HEK293 (cell line): Measurements from ENCODE around the gene CHM.

Source experiments
- CTCF ChIA-PET: fragments of 350-600 bp; formaldehyde crosslinking; extraction: SDS; loops from one replicate; lab custom pipeline; 2021; ENCODE audit warnings: antibody characterized with exemption; lab: Yijun Ruan, JAX
- POLR2A ChIA-PET: fragments of 300-600 bp; formaldehyde crosslinking; extraction: SDS; loops from one replicate; lab custom pipeline; 2020; ENCODE audit warnings: antibody characterized with exemption, inconsistent platforms; lab: Yijun Ruan, JAX
- H3K27ac ChIP-seq: fragments of 200-500 bp; sonication (Bioruptor generic); 2 replicates; pipeline ENCODE4 v1.5.1; 2014; ENCODE audit warnings: low read depth, low read length, control low read depth, inconsistent platforms; ENCODE audit errors: extremely low read depth
- H3K36me3 ChIP-seq, 2 experiments: fragments of 200-500 bp in 1 of 2; sonication (Bioruptor generic) in 1 of 2; 1 replicate in 1 of 2; 2 replicates in 1 of 2; pipeline ENCODE4 v1.5.1; 2014 to 2017; ENCODE audit warnings: inconsistent platforms in 2 of 2, low read length in 2 of 2; ENCODE audit not compliant: control insufficient read depth in 2 of 2, insufficient read depth in 1 of 2
- H3K4me1 ChIP-seq: fragments of 200-500 bp; sonication (Bioruptor generic); 2 replicates; pipeline ENCODE4 v1.5.1; 2014; ENCODE audit warnings: mild to moderate bottlenecking, low read length, inconsistent platforms; ENCODE audit not compliant: control insufficient read depth, insufficient read depth
- H3K4me3 ChIP-seq: 2 replicates; pipeline ENCODE4 v1.5.1; 2011; ENCODE audit warnings: low read depth, mild to moderate bottlenecking, control low read depth, low read length, moderate library complexity
- H3K9me3 ChIP-seq: fragments of 200-500 bp; sonication (Bioruptor generic); 2 replicates; pipeline ENCODE4 v1.5.1; 2014; ENCODE audit warnings: low read depth, low read length, inconsistent platforms; ENCODE audit not compliant: control insufficient read depth, insufficient read depth
- YY2 ChIP-seq: fragments of 450-650 bp; formaldehyde crosslinking; IDR thresholded peaks from 2 replicates; pipeline ENCODE4 v1.5.1; 2016; ENCODE audit warnings: missing biosample characterization, missing genetic modification characterization
- ZNF202 ChIP-seq: fragments of 450-650 bp; formaldehyde crosslinking; IDR thresholded peaks from 2 replicates; pipeline ENCODE4 v1.5.1; 2016; ENCODE audit warnings: missing biosample characterization, missing genetic modification characterization, borderline replicate concordance
- ZNF292 ChIP-seq: fragments of 450-650 bp; formaldehyde crosslinking; IDR thresholded peaks from 2 replicates; pipeline ENCODE4 v1.5.1; 2016; ENCODE audit warnings: low read depth, missing biosample characterization, missing genetic modification characterization, borderline replicate concordance
- ZNF37A ChIP-seq: fragments of 450-650 bp; IDR thresholded peaks from 2 replicates; pipeline ENCODE4 v1.5.1; 2018; ENCODE audit warnings: missing biosample characterization, missing genetic modification characterization
- ZNF426 ChIP-seq: fragments of 450-650 bp; formaldehyde crosslinking; IDR thresholded peaks from 2 replicates; pipeline ENCODE4 v1.5.1; 2017; ENCODE audit warnings: missing biosample characterization, missing genetic modification characterization, mild to moderate bottlenecking, inconsistent platforms, moderate library complexity
- ZNF623 ChIP-seq: fragments of 450-650 bp; formaldehyde crosslinking; IDR thresholded peaks from 2 replicates; pipeline ENCODE4 v1.5.1; 2016; ENCODE audit warnings: missing biosample characterization, missing genetic modification characterization
- ZNF626 ChIP-seq: fragments of 450-650 bp; sonication (Bioruptor Pico); formaldehyde crosslinking; IDR thresholded peaks from 2 replicates; pipeline ENCODE4 v1.5.1; 2018; ENCODE audit warnings: missing biosample characterization, missing genetic modification characterization, inconsistent platforms
- ZNF776 ChIP-seq: fragments of 450-650 bp; formaldehyde crosslinking; IDR thresholded peaks from 2 replicates; pipeline ENCODE4 v1.5.0; 2017; ENCODE audit warnings: missing biosample characterization, missing genetic modification characterization, borderline replicate concordance
- ZSCAN16 ChIP-seq: fragments of 450-650 bp; formaldehyde crosslinking; IDR thresholded peaks from 2 replicates; pipeline ENCODE4 v1.5.1; 2016; ENCODE audit warnings: missing biosample characterization, missing genetic modification characterization
- TF ChIP-seq, protein P1 (sequence below): fragments of 450-650 bp; formaldehyde crosslinking; conservative IDR thresholded peaks from 2 replicates; pipeline ENCODE4 v1.5.1; 2016; ENCODE audit warnings: low read depth, missing biosample characterization, missing genetic modification characterization
- TF ChIP-seq, protein P2 (sequence below): fragments of 450-650 bp; formaldehyde crosslinking; IDR thresholded peaks from 2 replicates; pipeline ENCODE4 v1.5.1; 2016; ENCODE audit warnings: missing biosample characterization, missing genetic modification characterization, low read depth
- TF ChIP-seq, protein P3 (sequence below): fragments of 450-650 bp; formaldehyde crosslinking; IDR thresholded peaks from 2 replicates; pipeline ENCODE4 v1.5.1; 2016; ENCODE audit warnings: missing biosample characterization, missing genetic modification characterization
- TF ChIP-seq, protein P4 (sequence below): fragments of 450-650 bp; formaldehyde crosslinking; IDR thresholded peaks from 2 replicates; pipeline ENCODE4 v1.5.1; 2016; ENCODE audit warnings: missing biosample characterization, missing genetic modification characterization, borderline replicate concordance
- TF ChIP-seq, protein P5 (sequence below): fragments of 450-650 bp; formaldehyde crosslinking; IDR thresholded peaks from 2 replicates; pipeline ENCODE4 v1.5.1; 2016; ENCODE audit warnings: missing biosample characterization, missing genetic modification characterization
- TF ChIP-seq, protein P6 (sequence below): fragments of 450-650 bp; formaldehyde crosslinking; IDR thresholded peaks from 2 replicates; pipeline ENCODE4 v1.5.1; 2017; ENCODE audit warnings: missing biosample characterization, missing genetic modification characterization
- TF ChIP-seq, protein P7 (sequence below): fragments of 450-650 bp; formaldehyde crosslinking; IDR thresholded peaks from 2 replicates; pipeline ENCODE4 v1.5.1; 2017; ENCODE audit warnings: missing biosample characterization, missing genetic modification characterization

The CHM gene

DNA sequence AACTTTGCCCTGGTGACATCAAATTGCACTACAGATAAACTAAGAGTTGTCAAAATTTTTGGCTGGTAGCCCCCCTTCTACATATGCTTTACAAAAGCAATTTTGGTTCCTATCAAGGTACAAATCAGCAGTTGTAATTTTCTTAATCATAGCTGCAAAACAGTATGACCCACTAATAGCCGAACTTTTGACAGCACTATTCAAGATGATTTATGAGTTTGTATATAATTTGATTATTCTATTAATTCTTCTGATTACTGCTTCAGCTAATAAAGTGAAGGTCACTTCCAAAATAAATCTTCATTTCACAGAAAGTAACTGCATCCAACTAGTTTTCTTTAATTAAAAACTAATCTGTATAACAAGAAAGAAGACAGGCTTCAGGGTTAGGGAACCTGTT, 119.6 kb downstream of the CHM start (continued):
- TF ChIP-seq, protein P1, sequence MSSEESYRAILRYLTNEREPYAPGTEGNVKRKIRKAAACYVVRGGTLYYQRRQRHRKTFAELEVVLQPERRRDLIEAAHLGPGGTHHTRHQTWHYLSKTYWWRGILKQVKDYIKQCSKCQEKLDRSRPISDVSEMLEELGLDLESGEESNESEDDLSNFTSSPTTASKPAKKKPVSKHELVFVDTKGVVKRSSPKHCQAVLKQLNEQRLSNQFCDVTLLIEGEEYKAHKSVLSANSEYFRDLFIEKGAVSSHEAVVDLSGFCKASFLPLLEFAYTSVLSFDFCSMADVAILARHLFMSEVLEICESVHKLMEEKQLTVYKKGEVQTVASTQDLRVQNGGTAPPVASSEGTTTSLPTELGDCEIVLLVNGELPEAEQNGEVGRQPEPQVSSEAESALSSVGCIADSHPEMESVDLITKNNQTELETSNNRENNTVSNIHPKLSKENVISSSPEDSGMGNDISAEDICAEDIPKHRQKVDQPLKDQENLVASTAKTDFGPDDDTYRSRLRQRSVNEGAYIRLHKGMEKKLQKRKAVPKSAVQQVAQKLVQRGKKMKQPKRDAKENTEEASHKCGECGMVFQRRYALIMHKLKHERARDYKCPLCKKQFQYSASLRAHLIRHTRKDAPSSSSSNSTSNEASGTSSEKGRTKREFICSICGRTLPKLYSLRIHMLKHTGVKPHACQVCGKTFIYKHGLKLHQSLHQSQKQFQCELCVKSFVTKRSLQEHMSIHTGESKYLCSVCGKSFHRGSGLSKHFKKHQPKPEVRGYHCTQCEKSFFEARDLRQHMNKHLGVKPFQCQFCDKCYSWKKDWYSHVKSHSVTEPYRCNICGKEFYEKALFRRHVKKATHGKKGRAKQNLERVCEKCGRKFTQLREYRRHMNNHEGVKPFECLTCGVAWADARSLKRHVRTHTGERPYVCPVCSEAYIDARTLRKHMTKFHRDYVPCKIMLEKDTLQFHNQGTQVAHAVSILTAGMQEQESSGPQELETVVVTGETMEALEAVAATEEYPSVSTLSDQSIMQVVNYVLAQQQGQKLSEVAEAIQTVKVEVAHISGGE (tag by site-specific recombination), result no peak

DNA sequence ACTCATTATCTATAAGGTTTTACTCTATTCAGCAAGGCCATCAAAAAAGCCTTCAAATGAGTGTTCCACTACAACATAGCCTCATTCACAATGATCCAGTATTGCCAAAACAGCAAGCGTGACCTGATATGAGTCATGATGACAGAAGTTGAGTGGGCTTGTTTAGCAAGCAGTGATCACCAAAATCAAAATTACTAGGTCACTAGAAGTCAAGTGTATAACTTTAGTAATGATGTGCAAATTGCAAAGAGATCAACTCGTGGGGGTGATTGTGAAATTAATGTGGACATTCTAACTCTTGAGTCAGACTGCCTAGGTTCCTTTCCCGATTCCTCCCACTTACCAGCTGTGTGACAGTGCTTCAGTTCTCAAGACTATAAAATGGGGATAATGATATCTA, 124.5 kb downstream of the CHM start:
- no peak overlapping the region for H3K4me3 ChIP-seq
- no peaks in the 10 kb centered on the region for H3K9me3 ChIP-seq
- H3K4me1 ChIP-seq, result no peaks in the 10 kb centered on the region
- ChIA-PET POLR2A (no interaction called here), CTCF (no interaction called here)
- no peaks in the 10 kb centered on the region for H3K36me3 ChIP-seq
- no peak for TF ChIP-seq ZNF292
- TF ChIP-seq, protein P2, sequence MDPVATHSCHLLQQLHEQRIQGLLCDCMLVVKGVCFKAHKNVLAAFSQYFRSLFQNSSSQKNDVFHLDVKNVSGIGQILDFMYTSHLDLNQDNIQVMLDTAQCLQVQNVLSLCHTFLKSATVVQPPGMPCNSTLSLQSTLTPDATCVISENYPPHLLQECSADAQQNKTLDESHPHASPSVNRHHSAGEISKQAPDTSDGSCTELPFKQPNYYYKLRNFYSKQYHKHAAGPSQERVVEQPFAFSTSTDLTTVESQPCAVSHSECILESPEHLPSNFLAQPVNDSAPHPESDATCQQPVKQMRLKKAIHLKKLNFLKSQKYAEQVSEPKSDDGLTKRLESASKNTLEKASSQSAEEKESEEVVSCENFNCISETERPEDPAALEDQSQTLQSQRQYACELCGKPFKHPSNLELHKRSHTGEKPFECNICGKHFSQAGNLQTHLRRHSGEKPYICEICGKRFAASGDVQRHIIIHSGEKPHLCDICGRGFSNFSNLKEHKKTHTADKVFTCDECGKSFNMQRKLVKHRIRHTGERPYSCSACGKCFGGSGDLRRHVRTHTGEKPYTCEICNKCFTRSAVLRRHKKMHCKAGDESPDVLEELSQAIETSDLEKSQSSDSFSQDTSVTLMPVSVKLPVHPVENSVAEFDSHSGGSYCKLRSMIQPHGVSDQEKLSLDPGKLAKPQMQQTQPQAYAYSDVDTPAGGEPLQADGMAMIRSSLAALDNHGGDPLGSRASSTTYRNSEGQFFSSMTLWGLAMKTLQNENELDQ, result no peak
- TF ChIP-seq, protein P1 (tag by site-specific recombination), result no peak
- TF ChIP-seq, protein P3, sequence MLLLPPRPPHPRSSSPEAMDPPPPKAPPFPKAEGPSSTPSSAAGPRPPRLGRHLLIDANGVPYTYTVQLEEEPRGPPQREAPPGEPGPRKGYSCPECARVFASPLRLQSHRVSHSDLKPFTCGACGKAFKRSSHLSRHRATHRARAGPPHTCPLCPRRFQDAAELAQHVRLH (tag by site-specific recombination), result no peak
- no peak for TF ChIP-seq ZNF202 (tag by site-specific recombination)
- TF ChIP-seq, protein P4, sequence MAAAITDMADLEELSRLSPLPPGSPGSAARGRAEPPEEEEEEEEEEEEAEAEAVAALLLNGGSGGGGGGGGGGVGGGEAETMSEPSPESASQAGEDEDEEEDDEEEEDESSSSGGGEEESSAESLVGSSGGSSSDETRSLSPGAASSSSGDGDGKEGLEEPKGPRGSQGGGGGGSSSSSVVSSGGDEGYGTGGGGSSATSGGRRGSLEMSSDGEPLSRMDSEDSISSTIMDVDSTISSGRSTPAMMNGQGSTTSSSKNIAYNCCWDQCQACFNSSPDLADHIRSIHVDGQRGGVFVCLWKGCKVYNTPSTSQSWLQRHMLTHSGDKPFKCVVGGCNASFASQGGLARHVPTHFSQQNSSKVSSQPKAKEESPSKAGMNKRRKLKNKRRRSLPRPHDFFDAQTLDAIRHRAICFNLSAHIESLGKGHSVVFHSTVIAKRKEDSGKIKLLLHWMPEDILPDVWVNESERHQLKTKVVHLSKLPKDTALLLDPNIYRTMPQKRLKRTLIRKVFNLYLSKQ (tag by site-specific recombination), result no peak
- TF ChIP-seq ZNF626 (tag by site-specific recombination), result no peak
- TF ChIP-seq ZSCAN16 (tag by site-specific recombination), result no peak
- TF ChIP-seq ZNF776 (tag by site-specific recombination), result no peak
- TF ChIP-seq YY2 (tag by site-specific recombination), result no peak
- TF ChIP-seq, protein P5, sequence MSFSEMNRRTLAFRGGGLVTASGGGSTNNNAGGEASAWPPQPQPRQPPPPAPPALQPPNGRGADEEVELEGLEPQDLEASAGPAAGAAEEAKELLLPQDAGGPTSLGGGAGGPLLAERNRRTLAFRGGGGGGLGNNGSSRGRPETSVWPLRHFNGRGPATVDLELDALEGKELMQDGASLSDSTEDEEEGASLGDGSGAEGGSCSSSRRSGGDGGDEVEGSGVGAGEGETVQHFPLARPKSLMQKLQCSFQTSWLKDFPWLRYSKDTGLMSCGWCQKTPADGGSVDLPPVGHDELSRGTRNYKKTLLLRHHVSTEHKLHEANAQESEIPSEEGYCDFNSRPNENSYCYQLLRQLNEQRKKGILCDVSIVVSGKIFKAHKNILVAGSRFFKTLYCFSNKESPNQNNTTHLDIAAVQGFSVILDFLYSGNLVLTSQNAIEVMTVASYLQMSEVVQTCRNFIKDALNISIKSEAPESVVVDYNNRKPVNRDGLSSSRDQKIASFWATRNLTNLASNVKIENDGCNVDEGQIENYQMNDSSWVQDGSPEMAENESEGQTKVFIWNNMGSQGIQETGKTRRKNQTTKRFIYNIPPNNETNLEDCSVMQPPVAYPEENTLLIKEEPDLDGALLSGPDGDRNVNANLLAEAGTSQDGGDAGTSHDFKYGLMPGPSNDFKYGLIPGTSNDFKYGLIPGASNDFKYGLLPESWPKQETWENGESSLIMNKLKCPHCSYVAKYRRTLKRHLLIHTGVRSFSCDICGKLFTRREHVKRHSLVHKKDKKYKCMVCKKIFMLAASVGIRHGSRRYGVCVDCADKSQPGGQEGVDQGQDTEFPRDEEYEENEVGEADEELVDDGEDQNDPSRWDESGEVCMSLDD, result no peak
- TF ChIP-seq ZNF426, result no peak
- TF ChIP-seq ZNF623 (tag by site-specific recombination), result no peak
- TF ChIP-seq, protein P6, sequence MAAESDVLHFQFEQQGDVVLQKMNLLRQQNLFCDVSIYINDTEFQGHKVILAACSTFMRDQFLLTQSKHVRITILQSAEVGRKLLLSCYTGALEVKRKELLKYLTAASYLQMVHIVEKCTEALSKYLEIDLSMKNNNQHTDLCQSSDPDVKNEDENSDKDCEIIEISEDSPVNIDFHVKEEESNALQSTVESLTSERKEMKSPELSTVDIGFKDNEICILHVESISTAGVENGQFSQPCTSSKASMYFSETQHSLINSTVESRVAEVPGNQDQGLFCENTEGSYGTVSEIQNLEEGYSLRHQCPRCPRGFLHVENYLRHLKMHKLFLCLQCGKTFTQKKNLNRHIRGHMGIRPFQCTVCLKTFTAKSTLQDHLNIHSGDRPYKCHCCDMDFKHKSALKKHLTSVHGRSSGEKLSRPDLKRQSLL (tag by site-specific recombination), result no peak
- no peak for TF ChIP-seq ZNF37A (tag by site-specific recombination)
- TF ChIP-seq, protein P7, sequence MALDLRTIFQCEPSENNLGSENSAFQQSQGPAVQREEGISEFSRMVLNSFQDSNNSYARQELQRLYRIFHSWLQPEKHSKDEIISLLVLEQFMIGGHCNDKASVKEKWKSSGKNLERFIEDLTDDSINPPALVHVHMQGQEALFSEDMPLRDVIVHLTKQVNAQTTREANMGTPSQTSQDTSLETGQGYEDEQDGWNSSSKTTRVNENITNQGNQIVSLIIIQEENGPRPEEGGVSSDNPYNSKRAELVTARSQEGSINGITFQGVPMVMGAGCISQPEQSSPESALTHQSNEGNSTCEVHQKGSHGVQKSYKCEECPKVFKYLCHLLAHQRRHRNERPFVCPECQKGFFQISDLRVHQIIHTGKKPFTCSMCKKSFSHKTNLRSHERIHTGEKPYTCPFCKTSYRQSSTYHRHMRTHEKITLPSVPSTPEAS, result no peak
- H3K27ac ChIP-seq, result no peak overlapping the region
